GM23248 (cell line): ENCODE data around the gene LYRM9.

Experiments used
- EZH2 ChIP-seq: fragments of 200-600 bp; sonication (generic); IDR thresholded peaks from 2 replicates; pipeline ENCODE4 v1.6.1; 2018; ENCODE audit warnings: antibody characterized with exemption, mild to moderate bottlenecking; ENCODE audit not compliant: insufficient read depth, poor library complexity, severe bottlenecking
- EZH2phosphoT487 ChIP-seq: fragments of 200-600 bp; sonication (generic); IDR thresholded peaks from 2 replicates; pipeline ENCODE4 v1.6.1; 2018; ENCODE audit warnings: antibody characterized with exemption, moderate library complexity, mild to moderate bottlenecking, low read depth; ENCODE audit not compliant: insufficient read depth

GRCh38 chr17:27860971-27861664 is 32.0 kb downstream of the LYRM9 start:
- TF ChIP-seq EZH2 (no peak), EZH2phosphoT487 (no peak)
